Middle frontal gyrus (tissue), 1 donor: ENCODE results near the gene DUSP14.
"Not testable (repeated sequence)": the region's sequence is repeated elsewhere in the genome, so short reads cannot be mapped to it uniquely, and the experiment has no call there.

Source experiments
- DNase-seq: peaks from one replicate; pipeline ENCODE4 v3.0.0-alpha.2; 2015; ENCODE audit warnings: low spot score; ENCODE audit errors: extremely low spot score

The DUSP14 gene, protein sequence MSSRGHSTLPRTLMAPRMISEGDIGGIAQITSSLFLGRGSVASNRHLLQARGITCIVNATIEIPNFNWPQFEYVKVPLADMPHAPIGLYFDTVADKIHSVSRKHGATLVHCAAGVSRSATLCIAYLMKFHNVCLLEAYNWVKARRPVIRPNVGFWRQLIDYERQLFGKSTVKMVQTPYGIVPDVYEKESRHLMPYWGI

DNA sequence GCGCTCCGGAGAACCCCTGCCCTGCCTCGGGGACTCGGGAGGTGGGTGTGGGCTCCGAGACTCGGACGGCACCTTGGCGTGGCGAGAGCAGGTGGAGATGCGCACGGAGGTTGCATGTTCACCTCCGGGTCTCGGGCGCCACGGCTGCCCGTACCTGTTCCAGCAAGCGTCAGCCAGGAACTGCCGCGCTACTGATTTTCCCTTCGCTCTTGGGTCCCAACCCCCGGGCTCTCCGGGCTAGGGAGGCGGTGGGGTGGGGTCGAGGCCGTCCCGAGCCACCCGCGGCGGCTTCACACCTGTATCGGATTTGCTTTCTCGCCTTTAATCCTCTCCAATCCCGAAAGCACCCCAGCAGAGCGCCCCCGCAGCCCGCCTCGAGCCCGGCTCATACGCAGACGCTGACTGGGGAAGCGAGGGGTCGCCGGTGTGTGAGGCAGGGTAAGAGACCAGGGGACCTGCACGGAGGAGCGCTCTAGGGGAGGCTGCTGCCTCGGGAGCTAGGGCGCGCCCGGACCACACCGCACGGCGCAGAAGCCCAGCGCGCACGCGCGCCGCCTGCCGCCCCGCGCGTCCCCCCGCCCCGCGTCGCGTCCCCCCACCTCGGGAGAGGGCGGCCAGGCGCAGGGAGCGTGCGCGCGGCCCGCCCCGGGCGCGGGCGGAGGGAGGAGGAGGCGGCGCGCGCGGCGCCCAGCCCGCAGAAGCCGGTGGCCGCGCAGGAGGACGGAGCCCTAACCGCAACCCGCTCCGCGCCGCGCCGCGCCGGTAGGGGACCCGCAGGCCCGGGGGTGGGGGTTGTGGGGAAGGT, at the start of gene DUSP14:
Gene DUSP14, plus strand, starts transcription at position 695 of the 805 bp plus-strand sequence. CDS start 22,382 bp downstream, outside the sequence.
- peak; percentile 65 for DNase-seq

- no peak for DNase-seq
These were observed 49.3 kb upstream of the DUSP14 start for GRCh38 chr17:37440424-37440823.

DNA sequence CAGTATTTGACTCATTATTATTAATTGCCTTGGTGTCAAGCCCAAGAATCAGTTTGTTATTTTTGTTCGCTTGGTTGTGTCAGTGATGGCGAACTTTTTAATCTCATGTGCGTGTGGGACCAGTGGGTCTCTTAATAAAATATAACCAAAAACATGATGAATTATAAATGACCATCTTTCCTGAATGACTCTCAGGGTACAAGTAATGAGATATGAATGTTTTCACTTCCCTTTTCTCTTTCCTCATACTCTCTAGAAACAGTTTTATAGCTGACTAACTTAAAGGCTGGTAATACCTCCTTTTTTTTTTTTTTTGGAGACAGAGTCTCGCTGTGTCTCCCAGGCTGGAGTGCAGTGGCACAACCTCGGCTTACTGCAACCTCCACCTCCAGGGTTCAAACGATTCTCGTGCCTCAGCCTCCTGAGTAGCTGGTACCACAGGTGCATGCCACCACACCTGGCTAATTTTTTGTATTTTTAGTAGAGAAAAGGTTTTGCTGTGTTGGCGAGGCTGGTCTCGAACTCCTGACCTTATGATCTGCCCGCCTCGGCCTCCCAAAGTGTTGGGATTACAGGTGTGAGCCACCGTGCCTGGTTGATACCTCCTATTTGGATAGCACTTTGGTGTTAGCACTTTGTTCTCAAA, 48.2 kb upstream of the DUSP14 start:
- not testable (repeated sequence) for DNase-seq

DNA sequence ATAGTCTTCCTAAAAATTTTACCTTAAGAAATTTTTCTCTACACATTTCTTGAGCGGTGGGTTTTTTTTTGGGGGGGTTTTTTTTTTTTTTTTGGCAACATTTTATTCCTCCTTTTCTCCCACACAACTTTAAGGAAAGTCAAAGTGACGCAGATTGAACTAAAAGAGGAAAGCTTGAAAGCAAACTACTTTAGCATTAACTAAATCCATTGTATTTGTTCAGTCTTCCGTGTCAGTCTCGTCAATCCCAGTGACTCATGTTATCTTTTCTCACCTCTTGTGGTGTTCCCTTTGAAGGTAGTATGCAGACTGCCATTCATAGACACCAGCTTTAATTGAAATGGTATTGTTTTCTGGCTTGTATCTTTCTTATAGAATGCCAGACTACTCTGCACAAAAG, 43.7 kb upstream of the DUSP14 start:
- no peak for DNase-seq

GRCh38 chr17:37447641-37448040, 42.0 kb upstream of the DUSP14 start:
- DNase-seq: no peak

DNA sequence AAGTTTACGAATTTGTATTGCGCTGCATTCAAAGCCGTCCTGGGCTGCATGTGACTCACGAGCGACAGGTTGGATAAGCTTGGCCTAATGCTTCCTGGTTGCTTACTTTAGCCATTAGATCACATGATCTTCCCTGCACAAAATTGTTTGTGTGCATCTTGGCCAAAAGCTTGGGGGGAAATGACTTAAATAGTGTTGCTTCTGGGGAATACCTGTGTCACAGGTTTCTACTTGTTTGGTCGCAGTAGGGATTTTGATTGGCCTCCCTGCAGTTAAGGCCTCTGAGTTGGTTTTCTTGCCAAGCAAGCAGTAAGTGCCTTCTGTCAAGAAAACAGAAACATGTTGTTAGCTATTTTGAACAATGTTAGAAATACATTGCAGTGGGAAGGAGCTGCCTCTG, 39.6 kb upstream of the DUSP14 start:
- no peak for DNase-seq

DNA sequence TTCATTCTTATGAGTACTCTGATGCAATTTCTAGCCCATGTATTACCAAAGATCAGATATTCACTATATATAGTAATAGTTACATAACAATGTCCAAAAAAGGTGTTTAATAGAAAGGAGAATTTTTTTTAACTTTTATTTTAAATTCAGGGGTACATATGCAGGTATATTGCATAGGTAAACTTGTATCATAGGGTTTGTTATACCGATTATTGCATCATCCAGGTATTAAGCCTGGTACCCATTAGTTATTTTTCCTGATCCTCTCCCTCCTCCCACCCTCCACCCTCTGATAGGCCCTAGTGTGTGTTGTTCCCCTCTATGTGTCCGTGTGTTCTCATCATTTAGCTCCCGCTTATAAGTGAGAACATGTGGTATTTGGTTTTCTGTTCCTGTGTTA, 31.9 kb upstream of the DUSP14 start:
- DNase-seq: not testable (repeated sequence)

DNA sequence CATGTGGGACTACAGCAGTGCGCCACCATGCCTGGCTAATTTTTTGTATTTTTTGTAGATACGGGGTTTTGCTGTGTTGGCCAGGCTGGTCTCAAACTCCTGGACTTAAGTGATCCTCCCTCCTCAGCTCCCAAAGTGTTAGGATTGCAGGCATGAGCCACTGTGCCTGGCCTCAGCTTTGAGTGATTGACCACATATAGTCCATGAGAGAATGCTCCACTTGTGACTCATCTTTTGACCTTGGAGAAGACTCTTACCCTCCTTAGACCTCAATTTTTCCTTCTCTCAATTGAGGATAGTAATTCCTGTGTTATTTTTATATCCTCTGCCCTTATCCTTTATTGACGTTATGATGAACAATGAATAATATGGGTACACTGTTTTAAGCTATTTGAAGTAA, 30.9 kb upstream of the DUSP14 start:
- no peak for DNase-seq

DNA sequence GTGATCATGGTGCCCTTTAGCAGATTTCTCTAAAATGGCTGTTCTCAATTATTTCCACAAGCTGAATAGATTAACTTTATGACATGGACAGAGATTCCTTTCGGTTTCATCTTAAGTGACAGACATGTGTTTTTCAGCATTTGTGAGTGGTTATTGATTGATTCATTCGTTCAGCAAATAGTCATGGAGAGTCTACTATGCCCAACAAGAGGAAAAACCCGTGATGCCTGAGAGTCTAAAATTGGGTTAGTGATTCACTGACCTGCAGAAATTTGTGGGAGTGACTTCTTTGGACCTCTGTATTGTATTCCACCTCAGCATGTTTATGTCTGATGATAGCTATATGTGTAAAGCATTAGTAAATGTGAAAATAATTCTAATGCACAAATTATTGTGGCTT, 28.0 kb upstream of the DUSP14 start:
- no peak for DNase-seq

DNA sequence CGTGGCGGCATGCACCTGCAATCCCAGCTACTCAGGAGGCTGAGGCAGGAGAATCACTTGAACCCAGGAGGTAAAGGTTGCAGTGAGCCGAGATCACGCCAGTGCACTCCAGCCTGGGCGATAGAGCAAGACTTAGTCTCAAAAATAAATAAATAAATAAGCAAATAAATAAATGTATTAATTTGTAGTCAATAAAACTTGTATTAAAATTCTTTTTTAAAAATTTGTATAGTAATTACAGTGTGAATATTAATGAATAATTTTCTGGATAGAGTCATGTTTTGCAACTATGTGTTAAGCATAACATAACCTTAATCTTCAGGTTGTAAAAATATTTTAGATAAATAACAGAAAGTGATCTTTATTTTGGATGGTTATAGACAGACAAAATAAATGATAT, 27.2 kb upstream of the DUSP14 start:
- no peak for DNase-seq

GRCh38 chr17:37463039-37463438, 26.7 kb upstream of the DUSP14 start:
- no peak for DNase-seq

DNA sequence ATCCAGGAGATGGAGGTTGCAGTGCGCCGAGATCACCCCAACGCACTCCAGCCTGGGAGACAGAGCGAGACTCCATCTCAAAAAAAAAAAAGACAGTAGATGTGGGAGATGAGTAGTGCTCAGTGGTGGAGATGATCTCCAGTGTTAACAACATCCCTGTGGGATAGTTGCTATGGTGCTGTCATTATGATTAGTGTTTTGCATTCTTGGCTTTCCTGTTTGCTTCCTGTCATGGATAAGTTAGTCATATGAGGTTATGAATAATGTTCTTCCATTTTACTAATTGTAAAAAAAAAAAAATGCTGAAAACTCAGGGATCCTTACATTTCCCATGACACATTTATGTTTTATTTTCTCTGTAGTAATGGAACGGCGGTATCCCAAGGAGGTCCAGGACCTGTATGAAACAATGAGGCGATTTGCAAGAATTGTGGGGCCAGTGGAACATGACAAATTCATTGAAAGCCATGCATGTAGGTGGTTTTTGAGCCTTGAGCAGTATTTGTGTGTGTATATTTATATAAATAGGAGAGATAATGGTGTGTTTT, 24.5 kb upstream of the DUSP14 start:
- DNase-seq: no peak

GRCh38 chr17:37466471-37466870, 23.2 kb upstream of the DUSP14 start:
- DNase-seq: no peak

GRCh38 chr17:37470181-37470580, 19.5 kb upstream of the DUSP14 start:
- no peak for DNase-seq

DNA sequence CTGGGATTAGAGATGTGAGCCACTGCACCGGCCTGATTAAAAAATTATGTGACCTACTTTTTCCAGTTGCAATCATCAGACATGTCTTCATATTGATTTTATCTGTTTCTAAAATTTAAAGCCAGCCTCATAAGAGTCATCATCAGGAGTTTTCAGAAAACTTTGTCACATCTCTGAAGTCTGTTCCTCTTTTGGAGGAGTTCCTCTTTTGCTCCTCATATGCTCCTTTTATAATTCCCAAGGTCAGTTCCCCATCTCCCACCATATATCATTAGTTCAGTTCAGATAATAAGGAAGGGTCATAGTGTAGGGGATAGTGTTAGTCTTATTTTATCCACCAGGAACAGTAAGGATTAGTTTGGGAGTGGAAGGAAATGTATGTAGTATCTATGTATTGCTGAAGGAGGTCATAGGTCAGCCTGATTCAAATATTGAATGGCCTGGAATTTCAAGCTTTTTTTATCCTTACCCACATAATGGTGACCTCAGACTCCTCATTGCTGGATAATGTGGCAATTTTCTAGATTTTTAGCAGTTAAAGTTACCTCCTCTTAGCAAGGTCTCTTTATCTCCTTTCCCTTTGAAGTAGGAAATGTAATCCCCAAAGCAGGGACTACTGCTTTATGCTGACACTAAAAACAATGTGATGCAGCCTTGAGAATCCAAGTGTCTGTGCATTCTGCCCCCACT, 13.8 kb upstream of the DUSP14 start:
- no peak for DNase-seq

- no peak for DNase-seq
These were observed 13.1 kb upstream of the DUSP14 start for GRCh38 chr17:37476431-37477120.

- no peak for DNase-seq
These were observed 11.5 kb upstream of the DUSP14 start for GRCh38 chr17:37478187-37478586.

GRCh38 chr17:37479025-37479424, 10.7 kb upstream of the DUSP14 start:
- no peak for DNase-seq

DNA sequence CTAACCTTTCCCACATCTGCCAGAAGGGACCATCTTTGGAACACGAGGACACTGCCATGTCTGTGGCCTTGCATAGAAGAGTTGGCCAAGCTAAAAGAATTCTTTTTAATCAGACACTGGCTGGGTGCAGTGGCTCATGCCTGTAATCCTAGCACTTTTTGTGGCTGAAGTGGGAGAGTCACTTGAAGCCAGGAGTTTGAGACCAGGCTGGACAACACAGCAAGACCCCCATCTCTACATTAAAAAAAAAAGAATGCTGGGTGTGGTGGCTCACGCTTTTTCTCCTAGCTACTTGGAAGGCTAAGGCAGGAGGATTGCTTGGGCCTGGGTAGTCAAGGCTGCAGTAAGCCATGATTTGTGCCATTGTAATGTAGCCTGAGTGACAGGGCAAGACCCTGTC, 9.3 kb upstream of the DUSP14 start:
- DNase-seq: no peak

- no peak for DNase-seq
These were observed 8.6 kb upstream of the DUSP14 start for GRCh38 chr17:37481001-37481665.
